H1 (cell line): Measurements from ENCODE around the gene KLHL15. TPM values are rescaled to one million over a fixed set of nuclear protein-coding genes. Genes with fewer than 3 reads are reported as not detected.

Experiments
- CTCF ChIA-PET: fragments of 300-600 bp; sonication (Branson Sonifier 250); formaldehyde crosslinking; loops from one replicate; lab custom pipeline; 2021; ENCODE audit not compliant: partially characterized antibody; lab: Charles Lee
- POLR2A ChIA-PET: fragments of 300-600 bp; sonication (Branson Sonifier 250); formaldehyde crosslinking; loops from one replicate; lab custom pipeline; 2021; ENCODE audit warnings: inconsistent platforms; ENCODE audit not compliant: partially characterized antibody; lab: Charles Lee
- DNase-seq, 2 experiments: peaks; one replicate each; pipeline versions ENCODE4 v3.0.0 to v3.0.0-alpha.2; 2010 to 2022; ENCODE audit warnings: low spot score in 2 of 2, low read depth in 1 of 2, mixed read lengths in 1 of 2
- FAIRE-seq: peaks from 2 replicates; lab custom pipeline; 2011; peaks lifted over from hg19 to GRCh38; lab: Jason Lieb, UNC
- H2AFZ ChIP-seq: 2 replicates; pipeline ENCODE4 v1.8.1; 2012; ENCODE audit warnings: low read length, inconsistent platforms
- H2AK5ac ChIP-seq: 2 replicates; pipeline ENCODE4 v1.6.1; 2013; ENCODE audit warnings: low read depth, low read length
- H2BK120ac ChIP-seq: replicated peaks from 2 replicates; pipeline ENCODE3; 2013; ENCODE audit warnings: low read depth, low read length, inconsistent platforms
- H2BK12ac ChIP-seq: 2 replicates; pipeline ENCODE4 v1.6.1; 2013; ENCODE audit warnings: low read depth, low read length
- H2BK15ac ChIP-seq: 2 replicates; pipeline ENCODE4 v1.6.1; 2013; ENCODE audit warnings: low read length
- H2BK20ac ChIP-seq: 2 replicates; pipeline ENCODE4 v1.6.1; 2013; ENCODE audit warnings: low read length
- H2BK5ac ChIP-seq: 2 replicates; pipeline ENCODE4 v1.6.1; 2013; ENCODE audit warnings: low read depth, low read length
- H3K14ac ChIP-seq: 2 replicates; pipeline ENCODE4 v1.6.1; 2013; ENCODE audit warnings: inconsistent platforms; ENCODE audit not compliant: insufficient read length
- H3K18ac ChIP-seq: 2 replicates; pipeline ENCODE4 v1.6.1; 2013; ENCODE audit warnings: low read length; ENCODE audit errors: extremely low read depth
- H3K23ac ChIP-seq: 2 replicates; pipeline ENCODE4 v1.6.1; 2013; ENCODE audit warnings: inconsistent platforms; ENCODE audit not compliant: insufficient read length
- H3K23me2 ChIP-seq: 2 replicates; pipeline ENCODE4 v1.6.1; 2013; ENCODE audit warnings: low read depth, low read length
- H3K27ac ChIP-seq: 2 replicates; pipeline ENCODE4 v1.6.1; 2011; ENCODE audit warnings: low read depth, low read length, inconsistent platforms
- H3K27me3 ChIP-seq, 4 experiments: replicated peaks in 1 of 4; 1 replicate in 1 of 4; 2 replicates in 3 of 4; pipeline versions ENCODE4 v1.6.1 to v1.8.1; 2011 to 2013; ENCODE audit warnings: low read length in 3 of 4, mild to moderate bottlenecking in 3 of 4, inconsistent platforms in 2 of 4, mixed read lengths in 2 of 4, moderate library complexity in 1 of 4; ENCODE audit not compliant: control insufficient read depth in 3 of 4, insufficient read depth in 3 of 4; ENCODE audit errors: extremely low read depth in 1 of 4
- H3K36me3 ChIP-seq, 4 experiments: 2 replicates each; pipeline versions ENCODE4 v1.6.1 to v1.8.1; 2011 to 2013; ENCODE audit warnings: mild to moderate bottlenecking in 4 of 4, low read length in 3 of 4, moderate library complexity in 2 of 4, control low read depth in 1 of 4, inconsistent platforms in 1 of 4; ENCODE audit not compliant: insufficient read depth in 4 of 4, control insufficient read depth in 2 of 4
- H3K4ac ChIP-seq: replicated peaks from 2 replicates; pipeline ENCODE3; 2013; ENCODE audit warnings: low read length, low read depth, mixed read lengths, inconsistent platforms; ENCODE audit not compliant: insufficient read length
- H3K4me1 ChIP-seq, 4 experiments: replicated peaks in 1 of 4; 1 replicate in 1 of 4; 2 replicates in 3 of 4; pipeline versions ENCODE4 v1.6.1 to v1.8.1; 2011 to 2013; ENCODE audit warnings: low read length in 3 of 4, inconsistent platforms in 2 of 4, mixed read lengths in 1 of 4; ENCODE audit not compliant: insufficient read depth in 4 of 4, control insufficient read depth in 3 of 4
- H3K4me2 ChIP-seq, 2 experiments: 2 replicates each; pipeline versions ENCODE4 v1.6.1 to v1.8.1; 2011 to 2013; ENCODE audit warnings: low read depth in 2 of 2, low read length in 2 of 2, control low read depth in 1 of 2, inconsistent platforms in 1 of 2, mild to moderate bottlenecking in 1 of 2; ENCODE audit not compliant: insufficient read depth in 1 of 2
- H3K4me3 ChIP-seq, 4 experiments: fragments of 200-600, 300-600 bp in 1 of 4; sonication (generic), shearing (Covaris generic), sonication (Bioruptor Twin) in 1 of 4; 2 replicates each; pipeline versions ENCODE4 v1.5.1 to v1.8.1; 2011 to 2016; ENCODE audit warnings: low read length in 4 of 4, low read depth in 3 of 4, control low read depth in 2 of 4, inconsistent platforms in 2 of 4, mild to moderate bottlenecking in 2 of 4, mixed read lengths in 1 of 4, moderate library complexity in 1 of 4; ENCODE audit not compliant: insufficient read depth in 2 of 4; ENCODE audit errors: extremely low read depth in 1 of 4
- H3K56ac ChIP-seq: replicated peaks from 2 replicates; pipeline ENCODE3; 2013; ENCODE audit warnings: low read depth, mild to moderate bottlenecking, mixed read lengths, low read length, inconsistent platforms; ENCODE audit not compliant: insufficient read length
- H3K79me1 ChIP-seq: 2 replicates; pipeline ENCODE4 v1.6.1; 2013; ENCODE audit warnings: low read depth, low read length, control low read depth
- H3K79me2 ChIP-seq, 2 experiments: 2 replicates each; pipeline versions ENCODE4 v1.6.1 to v1.8.1; 2012 to 2013; ENCODE audit warnings: low read length in 2 of 2, mild to moderate bottlenecking in 2 of 2, inconsistent platforms in 1 of 2; ENCODE audit not compliant: insufficient read depth in 2 of 2, control insufficient read depth in 1 of 2
- H3K9ac ChIP-seq, 4 experiments: replicated peaks in 1 of 4; 1 replicate in 1 of 4; 2 replicates in 3 of 4; pipeline versions ENCODE4 v1.6.1 to v1.8.1; 2011 to 2013; ENCODE audit warnings: low read depth in 3 of 4, low read length in 3 of 4, control low read depth in 2 of 4, mild to moderate bottlenecking in 2 of 4, moderate library complexity in 2 of 4, inconsistent platforms in 1 of 4; ENCODE audit errors: extremely low read depth in 1 of 4
- H3K9me3 ChIP-seq, 2 experiments: 2 replicates each; pipeline versions ENCODE4 v1.6.1 to v1.8.1; 2012 to 2013; ENCODE audit warnings: mild to moderate bottlenecking in 2 of 2, moderate library complexity in 2 of 2, control low read depth in 1 of 2, inconsistent platforms in 1 of 2, low read depth in 1 of 2, low read length in 1 of 2, mixed read lengths in 1 of 2; ENCODE audit not compliant: insufficient read depth in 2 of 2
- H4K20me1 ChIP-seq, 2 experiments: replicated peaks in 1 of 2; 2 replicates each; pipeline versions ENCODE3 to v1.8.1; 2011 to 2013; ENCODE audit warnings: inconsistent platforms in 2 of 2, low read length in 2 of 2, mild to moderate bottlenecking in 1 of 2; ENCODE audit not compliant: insufficient read depth in 2 of 2, control insufficient read depth in 1 of 2
- H4K5ac ChIP-seq: 2 replicates; pipeline ENCODE4 v1.6.1; 2013; ENCODE audit warnings: low read length, low read depth, mixed read lengths, inconsistent platforms; ENCODE audit not compliant: insufficient read length
- H4K8ac ChIP-seq: 2 replicates; pipeline ENCODE4 v1.8.0; 2013; ENCODE audit warnings: mild to moderate bottlenecking, moderate library complexity, low read length, inconsistent platforms; ENCODE audit not compliant: insufficient read depth; ENCODE audit errors: extremely low read depth
- H4K91ac ChIP-seq: replicated peaks from 2 replicates; pipeline ENCODE3; 2013; ENCODE audit warnings: low read length, mixed read lengths, inconsistent platforms; ENCODE audit not compliant: insufficient read length
- CTBP2 ChIP-seq: IDR thresholded peaks from 2 replicates; pipeline ENCODE4 v1.7.0; 2011; ENCODE audit warnings: borderline replicate concordance, mild to moderate bottlenecking, moderate library complexity, mixed read lengths, low read length; ENCODE audit not compliant: insufficient read depth, insufficient read length
- CTCF ChIP-seq, 3 experiments: IDR thresholded peaks; 1 replicate in 2 of 3; 2 replicates in 1 of 3; pipeline versions ENCODE4 v1.5.1 to v1.6.1; 2011; ENCODE audit warnings: low read length in 3 of 3, mild to moderate bottlenecking in 3 of 3, inconsistent platforms in 2 of 3, low read depth in 1 of 3, moderate library complexity in 1 of 3; ENCODE audit not compliant: insufficient read depth in 1 of 3; ENCODE audit errors: control extremely low read depth in 1 of 3
- KDM1A ChIP-seq: fragments of 200-600, 300-600 bp; sonication (generic); IDR thresholded peaks from 2 replicates; pipeline ENCODE4 v1.7.1; 2016; ENCODE audit warnings: mild to moderate bottlenecking, low read length, borderline replicate concordance
- MAFK ChIP-seq: IDR thresholded peaks from 2 replicates; pipeline ENCODE4 v1.6.1; 2012; ENCODE audit warnings: low read depth, mild to moderate bottlenecking, improper control_type of control experiment, low read length
- NANOG ChIP-seq: IDR thresholded peaks from 2 replicates; pipeline ENCODE4 v1.6.1; 2011; ENCODE audit warnings: low read length, low read depth, mild to moderate bottlenecking, inconsistent platforms; ENCODE audit not compliant: insufficient read depth, poor library complexity, severe bottlenecking
- WGBS, 2 experiments: shearing (Covaris generic) in 1 of 2; methylation state at CpG; one replicate each; pipeline versions ENCODE4 v1.1.6 to v1.1.7; 2013 to 2015; ENCODE audit warnings: low lambda C conversion rate in 2 of 2, mixed read lengths in 2 of 2, inconsistent platforms in 1 of 2, low coverage in 1 of 2, missing lambda C conversion rate in 1 of 2; ENCODE audit not compliant: insufficient replicate concordance in 2 of 2, insufficient coverage in 1 of 2, insufficient read length in 1 of 2; ENCODE audit errors: extremely low coverage in 1 of 2, missing lambda C conversion rate in 1 of 2; 5-methylcytosine and 5-hydroxymethylcytosine counted together
- polyA plus RNA-seq, 7 experiments: library from polyadenylated mRNA; depleted of rRNA in 3 of 7; stranded (reverse) in 5 of 7; unstranded in 2 of 7; fragments of >200 nt in 5 of 7; fragments of 200-250 nt in 2 of 7; gene quantifications; 1 replicate in 5 of 7; 2 replicates in 1 of 7; 4 replicates in 1 of 7; pipeline versions ENCODE4 v1.2.1 to v1.2.3, GENCODE V29; 2011 to 2013; ENCODE audit warnings: missing spikeins in 2 of 7, mixed read lengths in 2 of 7
- total RNA-seq: library from RNA; stranded (reverse); fragmentation: NEBNext Ultra II Directional; extraction: Animal tissue kit (Norgen Biotek cat#: 25700); gene quantifications from 2 replicates; pipeline ENCODE4 v1.2.1, GENCODE V29; 2021

The KLHL15 gene
- total and polyA plus RNA-seq, 2 of the 8 experiments (the other 6 are each of a cell fraction or from before 2014, with no cell fraction given) = 3.7 to 8.9 TPM

- WGBS, 2 experiments = 95% methylated on average over 9 of the region's 9 CpGs; no CpG with 5 or more reads in 1 of the 2 experiments
- Histone ChIP-seq H4K8ac (no peak overlapping the region), H3K18ac (no peak overlapping the region), H4K91ac (no peak overlapping the region), H3K23ac (no peak overlapping the region), H4K20me1 (no peaks in the 10 kb centered on the region), H3K14ac (no peak overlapping the region), H2AK5ac (no peak overlapping the region), H2BK15ac (no peak overlapping the region), H3K4me2 (no peak overlapping the region), H4K5ac (no peak overlapping the region), H3K9ac (no peak overlapping the region), H3K23me2 (no peaks in the 10 kb centered on the region), H3K36me3 (peaks cover 0 to 12% (median 3%) of the 10 kb centered on the region in 4 experiments; a peak in 5 of 8 replicates), H3K4me1 (no peaks in the 10 kb centered on the region), H3K4ac (no peak overlapping the region), H3K27ac (no peak overlapping the region), H3K4me3 (no peak overlapping the region), H2BK5ac (no peak overlapping the region), H2BK20ac (no peak overlapping the region), H3K27me3 (no peaks in the 10 kb centered on the region), H3K56ac (no peak overlapping the region), H3K9me3 (no peaks in the 10 kb centered on the region), H2AFZ (no peak overlapping the region), H3K79me1 (no peaks in the 10 kb centered on the region), H3K79me2 (peaks cover 0 to 10% of the 10 kb centered on the region in 2 experiments; a peak in 2 of 4 replicates), H2BK12ac (no peak overlapping the region), H2BK120ac (no peak overlapping the region)
- FAIRE-seq (no peak), DNase-seq (no peak)
- ChIA-PET CTCF (no interaction called here), POLR2A (no interaction called here)
- TF ChIP-seq NANOG = no peak
- no peak for TF ChIP-seq MAFK
- no peak for TF ChIP-seq CTCF (IDR thresholded peaks at IDR 0.05; ENCODE audit: control extremely low read depth in 1 of 3, insufficient read depth in 1 of 3, low read depth in 1 of 3, low read length in 3 of 3)
- no peak for TF ChIP-seq KDM1A
- TF ChIP-seq CTBP2 = no peak
These were observed 21.1 kb downstream of the KLHL15 start for GRCh38 chrX:24005867-24006266.
